Middle frontal gyrus (tissue), 1 donor: ENCODE data around the gene GUCY2F.

Source experiments
- DNase-seq: peaks from one replicate; pipeline ENCODE4 v3.0.0-alpha.2; 2015; ENCODE audit warnings: low spot score; ENCODE audit errors: extremely low spot score

Gene GUCY2F

DNA sequence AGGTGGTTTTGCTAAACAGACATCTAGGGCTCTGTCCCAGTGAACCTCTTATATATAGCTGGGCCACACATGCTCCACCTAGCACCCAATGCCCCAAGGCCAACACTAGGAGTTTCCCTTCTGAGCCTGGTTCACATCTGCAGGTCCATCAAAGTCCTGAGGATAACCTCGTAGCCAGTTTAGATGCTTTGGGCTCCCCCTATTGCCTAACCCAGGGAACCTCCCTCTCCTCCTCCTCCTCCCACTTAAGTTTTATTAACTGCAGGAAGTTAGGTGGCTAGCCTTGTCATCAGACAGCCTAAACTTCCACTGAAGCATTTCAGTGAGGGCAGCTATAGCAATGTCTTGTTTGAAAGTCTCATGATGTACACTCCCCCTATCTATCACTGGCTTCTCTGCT, 88.0 kb downstream of the GUCY2F start:
- DNase-seq: no peak

DNA sequence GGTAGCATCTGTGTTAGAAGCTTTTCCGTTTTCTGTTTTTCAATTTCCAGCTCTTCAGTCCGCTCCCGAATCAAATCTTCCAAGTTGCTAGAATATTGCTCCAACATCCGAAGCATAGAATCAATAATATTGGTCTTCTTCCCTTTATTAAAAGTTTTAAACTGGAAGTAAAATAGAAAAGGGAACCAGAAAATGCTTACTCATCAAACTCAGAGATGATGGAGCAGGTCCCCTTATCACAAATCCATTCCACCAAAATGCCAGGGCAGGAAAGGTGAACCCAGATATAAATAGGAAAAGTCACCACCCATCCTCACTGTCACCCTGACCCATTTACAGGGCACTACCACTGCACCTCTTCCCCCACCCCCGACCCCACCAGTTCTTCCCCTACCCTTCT, 89.0 kb downstream of the GUCY2F start:
- DNase-seq: no peak

DNA sequence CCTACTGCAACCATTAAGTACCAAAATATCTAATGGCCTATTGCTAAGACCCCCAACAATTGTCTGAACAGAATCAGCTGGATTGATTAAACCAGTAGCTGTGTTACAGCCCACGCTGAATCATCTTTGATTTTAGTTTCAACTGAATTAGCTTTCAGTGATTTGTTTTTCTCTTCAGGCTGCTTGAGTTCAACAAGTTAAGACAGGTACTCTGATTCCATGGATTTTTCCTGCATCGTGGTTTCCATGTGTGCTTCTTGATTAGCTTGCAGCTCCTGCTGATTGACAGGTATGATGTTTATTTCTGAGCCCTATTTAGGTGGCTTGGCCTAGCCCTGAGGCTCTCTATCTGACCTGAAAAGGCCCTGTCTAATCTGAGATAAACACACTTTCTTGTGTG, 91.3 kb downstream of the GUCY2F start:
- no peak for DNase-seq

DNA sequence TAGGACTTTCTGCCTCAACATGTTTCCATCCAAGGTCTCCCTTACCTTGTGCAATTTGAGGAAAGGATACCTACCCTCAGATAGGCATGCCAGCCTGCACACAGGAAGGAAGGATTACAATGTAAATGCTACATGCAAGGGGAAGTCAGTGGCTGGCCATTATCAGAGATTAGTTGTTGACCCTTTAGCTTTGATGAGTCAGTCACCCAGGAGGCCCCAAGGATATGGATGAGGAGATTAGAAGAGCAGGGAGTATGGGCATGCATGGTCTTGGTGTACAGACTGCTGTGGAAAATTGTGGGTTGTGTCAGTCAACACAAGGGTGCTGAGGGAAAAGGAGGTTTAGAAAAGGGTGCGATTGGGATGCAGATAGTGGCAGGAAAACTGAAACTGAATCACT, 92.0 kb downstream of the GUCY2F start:
- no peak for DNase-seq

DNA sequence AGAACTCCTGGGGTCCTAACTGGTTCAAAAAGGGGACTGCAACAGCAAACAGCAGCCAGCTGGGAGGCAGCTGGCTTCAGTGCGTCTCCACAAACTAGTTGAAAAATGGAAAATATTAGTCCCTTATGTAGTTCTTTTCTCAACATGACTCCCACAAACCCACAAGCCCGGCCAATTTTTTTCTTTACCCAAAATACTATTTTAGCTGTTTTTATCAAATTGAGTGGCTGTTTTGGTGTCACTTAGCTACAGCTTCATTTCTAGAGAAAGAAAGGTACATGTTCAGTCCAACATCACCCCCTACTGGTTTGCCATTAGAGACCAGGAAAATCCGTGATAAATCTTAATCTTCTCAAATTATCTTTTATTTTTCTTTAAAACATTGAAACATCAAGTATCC, 97.2 kb downstream of the GUCY2F start:
- DNase-seq: no peak

DNA sequence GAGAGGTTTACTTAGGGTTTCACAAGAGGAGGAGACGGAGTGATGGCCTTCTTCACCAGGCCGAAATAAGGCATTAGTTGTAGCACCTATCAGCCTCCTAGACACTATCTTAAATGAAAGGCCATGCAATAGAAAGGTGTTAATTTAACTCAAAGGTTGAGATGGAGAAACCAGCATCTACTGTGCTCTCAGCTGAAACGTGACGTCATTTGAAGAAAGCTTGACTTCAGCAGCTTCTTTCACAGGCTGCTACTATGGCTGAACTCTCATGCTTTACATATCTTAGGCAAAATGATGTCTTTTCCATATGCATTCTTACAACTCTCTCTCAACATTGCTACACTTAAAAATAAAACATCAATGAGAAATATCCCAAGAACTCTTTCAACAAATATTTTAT, 99.6 kb downstream of the GUCY2F start:
- DNase-seq: no peak

DNA sequence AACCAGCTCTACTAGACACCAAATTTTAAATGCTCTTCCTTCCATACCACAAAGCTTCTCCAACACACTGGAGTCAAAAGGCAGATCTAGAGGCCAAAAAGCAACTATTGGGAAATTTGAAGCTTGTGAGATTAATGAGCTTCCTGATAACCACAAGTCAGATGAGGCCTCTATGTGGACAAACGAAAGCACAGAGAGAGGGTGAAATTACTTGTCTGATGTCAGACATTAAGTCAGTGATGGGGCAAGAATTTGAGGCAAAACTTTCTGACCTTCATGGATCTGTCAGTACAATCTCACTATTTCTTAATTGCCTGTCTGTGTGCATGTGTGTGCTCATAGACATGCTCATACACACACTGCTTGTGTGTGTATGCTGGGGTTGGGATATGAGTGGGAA, 103.6 kb downstream of the GUCY2F start:
- no peak for DNase-seq

DNA sequence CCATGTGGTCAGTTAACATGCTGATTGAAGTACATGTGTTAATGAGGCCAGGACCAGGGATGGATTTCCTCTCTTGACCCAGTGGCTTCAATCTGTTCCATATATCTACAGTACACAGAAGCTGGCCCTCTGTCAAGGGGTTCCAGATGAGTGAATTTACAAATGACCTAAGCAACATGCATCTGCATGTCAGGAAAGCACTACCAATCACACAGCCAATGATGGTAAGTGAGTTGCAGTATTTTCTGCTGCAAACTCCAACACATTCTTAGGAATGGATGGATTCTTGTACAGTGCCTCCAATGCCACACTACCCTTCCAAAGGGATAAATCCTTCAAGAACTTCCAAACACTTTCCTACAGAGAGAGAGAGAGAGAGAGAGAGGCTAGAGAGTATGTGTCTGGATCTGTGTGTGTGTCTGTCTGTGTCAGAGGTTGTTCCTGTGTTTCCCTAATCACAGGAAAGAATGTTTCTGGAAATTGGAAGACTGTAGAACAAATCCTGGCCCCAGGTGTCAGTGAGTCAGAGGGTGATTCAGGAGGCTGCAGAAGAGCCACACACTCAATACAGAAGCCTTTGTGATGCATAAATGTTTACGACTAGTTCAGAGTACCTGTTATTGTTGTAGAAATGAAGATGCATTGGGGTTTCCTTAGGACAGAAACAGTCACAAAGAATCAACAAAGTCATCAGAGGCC, 107.5 kb downstream of the GUCY2F start:
- no peak for DNase-seq

DNA sequence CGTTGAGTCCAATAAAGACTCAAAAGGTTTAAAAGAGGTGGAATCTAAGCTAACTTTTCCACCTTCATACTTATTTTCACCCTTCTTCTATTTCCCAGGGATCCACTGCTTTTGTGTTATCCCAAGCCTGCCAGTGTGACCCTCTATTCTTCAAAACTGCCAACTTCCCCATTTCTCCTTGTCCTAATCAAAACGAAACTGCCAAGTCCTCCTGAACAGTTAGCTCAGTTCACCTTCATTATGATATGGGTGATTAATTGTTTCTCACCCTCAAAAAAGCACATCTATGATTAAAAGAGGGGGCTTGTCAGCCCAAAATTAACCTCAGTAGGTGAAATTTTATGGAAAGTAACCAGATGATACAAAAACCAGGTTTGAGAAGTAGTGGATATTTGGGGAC, 108.4 kb downstream of the GUCY2F start:
- no peak for DNase-seq

DNA sequence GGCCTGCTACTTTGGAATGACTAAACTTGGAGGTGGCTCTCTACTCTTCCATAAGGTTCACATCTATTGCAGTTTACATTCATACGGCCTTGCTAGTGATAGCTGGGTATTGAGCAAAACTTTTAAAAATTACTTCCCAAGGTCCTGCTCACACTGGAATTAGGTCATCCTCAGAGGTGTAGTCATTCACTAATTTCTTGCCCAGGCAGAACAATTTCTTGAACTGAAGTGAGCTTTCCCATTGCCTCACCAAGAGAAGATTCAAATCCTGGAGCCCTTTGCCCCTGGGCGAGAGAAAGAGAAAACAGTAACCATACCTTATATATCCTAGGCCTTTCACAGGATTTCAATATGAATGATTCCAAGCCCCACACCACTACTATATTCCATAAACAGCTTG, 109.2 kb downstream of the GUCY2F start:
- DNase-seq: no peak

DNA sequence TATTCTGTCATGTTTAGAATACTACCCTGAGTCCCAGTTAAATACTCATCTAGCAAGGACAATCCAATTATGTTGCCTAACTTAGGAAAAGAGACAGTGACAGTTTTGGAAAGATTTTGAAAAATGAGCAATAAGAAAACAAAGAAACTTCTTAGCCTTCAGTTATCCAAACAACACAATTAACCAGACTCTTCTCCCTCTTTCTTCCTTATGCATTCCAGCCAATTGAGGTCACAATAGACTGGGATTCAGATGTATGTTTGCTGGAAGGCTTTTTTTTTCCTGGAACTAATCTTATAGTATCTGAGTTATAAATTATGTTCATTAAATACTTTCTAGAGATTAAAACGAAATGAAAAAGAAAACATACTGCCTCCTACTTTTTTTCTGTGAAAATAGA, 109.6 kb downstream of the GUCY2F start:
- DNase-seq: no peak

DNA sequence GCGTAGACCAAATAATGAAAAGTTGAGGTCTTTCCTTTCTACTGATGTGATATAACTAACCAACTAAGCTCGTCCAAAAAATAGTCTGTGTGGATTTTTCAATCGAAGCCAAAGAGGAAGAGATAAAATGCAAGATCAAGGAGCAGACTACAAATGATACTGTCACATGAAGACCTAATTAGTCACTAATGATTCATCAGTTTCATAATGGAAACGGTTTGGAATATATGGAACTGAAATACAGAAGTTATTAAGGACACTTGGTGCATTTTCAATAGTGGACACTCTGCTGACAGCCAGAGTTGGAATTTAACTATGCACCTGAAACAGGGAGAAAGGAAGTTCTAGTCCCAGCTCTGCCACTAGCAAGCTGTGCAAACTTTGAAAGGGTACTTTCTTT, 119.8 kb downstream of the GUCY2F start:
- no peak for DNase-seq

DNA sequence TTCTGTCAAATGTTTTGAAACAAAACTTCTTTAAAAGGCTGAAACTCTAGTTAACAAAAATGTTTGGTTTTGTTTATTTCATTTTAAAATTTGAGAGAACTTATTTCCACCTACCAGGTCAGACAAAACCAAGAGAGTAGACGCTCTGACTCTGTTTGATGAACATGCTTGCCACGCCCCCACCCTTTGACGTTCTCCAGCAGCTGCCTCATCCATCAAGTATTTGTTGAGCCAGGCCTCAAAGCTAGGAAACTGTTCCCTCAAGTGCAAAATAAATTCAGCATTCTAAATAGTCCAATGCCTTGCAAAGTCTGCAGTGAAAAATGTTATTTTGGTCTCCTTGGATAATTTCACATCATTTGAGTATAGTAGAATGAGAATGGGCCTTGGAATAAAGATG, 121.6 kb downstream of the GUCY2F start:
- DNase-seq: no peak

DNA sequence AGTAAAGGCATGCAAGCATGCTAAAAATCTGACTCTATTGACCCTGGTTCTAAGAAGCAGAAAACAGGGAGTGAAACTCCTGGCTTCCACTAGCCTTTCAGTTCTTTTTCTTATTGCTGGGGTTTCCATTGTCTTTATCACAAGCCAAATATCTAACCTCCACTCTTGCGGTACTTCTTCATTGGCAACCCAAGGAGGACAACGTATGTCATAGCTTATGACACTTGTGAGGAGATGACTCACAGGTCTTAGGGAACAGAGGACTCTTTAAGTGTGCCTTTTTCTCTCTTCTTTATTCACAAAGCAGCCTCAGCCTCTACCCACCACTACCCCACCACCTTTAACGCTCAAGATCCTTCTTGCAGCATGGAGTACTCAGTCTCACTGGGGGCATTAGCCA, 124.2 kb downstream of the GUCY2F start:
- no peak for DNase-seq

DNA sequence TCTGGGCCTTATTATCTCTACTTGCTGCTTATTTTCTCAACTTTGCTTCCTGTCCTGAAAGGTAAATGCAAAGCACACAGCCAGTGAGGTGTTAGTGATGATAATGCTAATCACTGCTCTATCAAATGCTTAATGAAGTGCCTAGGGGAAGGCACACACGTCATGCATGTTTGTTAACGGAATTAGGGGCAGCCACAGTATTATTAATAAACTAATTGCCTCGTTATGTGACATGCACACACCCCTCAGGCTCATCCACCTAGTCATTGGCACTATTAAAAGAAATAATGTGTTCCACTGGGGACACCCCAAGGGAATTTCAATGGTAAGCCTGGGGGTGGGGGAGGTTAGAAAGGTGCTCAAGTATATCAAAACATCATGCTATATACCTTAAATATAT, 125.2 kb downstream of the GUCY2F start:
- DNase-seq: no peak

DNA sequence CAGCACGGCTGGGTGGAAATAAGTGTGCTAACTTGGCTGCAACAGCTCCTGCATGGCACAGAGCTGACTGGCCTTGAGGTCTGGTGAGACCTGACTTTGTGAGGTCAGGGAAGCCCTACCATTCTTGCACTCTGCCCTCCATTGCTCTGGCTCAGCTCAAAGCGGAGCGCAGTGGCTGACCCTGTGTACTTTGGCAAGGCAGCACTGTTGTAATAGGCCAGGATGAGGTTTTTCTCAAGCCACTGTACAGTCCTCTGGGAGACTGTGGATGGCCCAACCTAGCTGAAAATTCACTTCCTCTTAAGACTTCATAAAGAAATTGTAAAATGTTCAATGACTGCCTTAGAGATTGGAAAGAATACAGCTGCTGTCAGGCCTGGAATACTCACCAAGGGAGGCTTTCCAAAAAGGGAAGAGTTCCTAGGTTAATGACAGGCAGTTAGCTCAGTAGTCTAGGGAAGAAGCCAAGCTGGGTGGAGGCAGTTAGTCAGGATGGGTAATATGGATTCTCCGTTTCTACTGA, 129.8 kb downstream of the GUCY2F start:
- no peak for DNase-seq

DNA sequence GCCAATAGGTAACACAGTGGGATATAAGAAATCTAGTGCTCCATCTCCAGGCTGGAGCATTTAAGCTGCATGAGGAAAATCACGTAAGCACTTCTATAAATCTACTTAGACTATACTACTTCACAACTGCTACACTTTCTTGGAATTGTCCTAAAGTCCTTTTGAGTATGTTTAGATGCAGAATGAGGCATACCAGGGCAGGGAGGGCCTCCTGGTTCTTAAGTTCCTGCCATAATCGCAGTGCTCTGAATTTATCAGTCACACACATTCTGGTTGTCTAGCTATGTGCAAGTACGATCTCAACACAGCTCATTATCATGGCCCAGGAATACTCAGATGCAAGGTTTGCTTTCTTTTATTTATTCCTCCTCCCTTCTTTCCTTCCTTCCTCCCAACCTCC, 130.3 kb downstream of the GUCY2F start:
- no peak for DNase-seq

DNA sequence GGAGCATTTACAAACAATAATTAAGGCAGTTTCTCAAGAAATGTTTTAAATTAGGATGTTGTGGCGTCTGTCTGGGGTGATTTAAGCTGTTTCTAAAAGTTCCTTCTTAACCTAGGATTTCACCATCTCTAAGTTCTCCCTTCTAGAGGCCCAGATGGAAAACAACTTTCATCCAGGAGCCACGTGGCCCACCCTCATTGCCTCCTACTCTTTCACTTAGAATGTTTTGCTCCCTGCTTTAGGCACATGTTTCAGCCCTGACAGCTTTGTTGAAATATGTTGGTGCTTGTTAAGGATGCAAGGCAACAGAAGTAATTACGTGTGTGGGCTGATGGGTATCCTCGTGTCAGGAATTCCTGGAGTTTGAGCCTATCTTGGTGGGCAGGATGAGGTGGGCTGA, 131.3 kb downstream of the GUCY2F start:
- DNase-seq: no peak

DNA sequence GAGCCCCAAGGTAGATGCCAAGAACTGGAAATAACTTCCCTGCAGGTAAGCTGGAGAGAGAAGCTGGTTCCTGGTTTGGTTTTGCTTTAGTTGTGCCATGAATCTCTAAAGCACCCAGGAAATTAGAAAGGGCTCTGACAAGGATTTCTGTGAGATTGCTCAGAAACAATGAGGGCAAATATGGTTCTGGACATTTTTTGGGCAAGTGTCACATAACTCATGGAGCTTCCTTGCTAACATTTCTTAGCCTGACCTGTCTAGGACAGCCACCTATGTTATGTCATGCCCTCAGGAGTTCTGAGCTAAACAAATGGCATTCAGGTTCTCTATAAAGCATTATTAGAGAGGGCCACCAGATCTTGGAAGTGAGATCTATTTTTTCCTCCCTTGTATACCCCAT, 131.8 kb downstream of the GUCY2F start:
- DNase-seq: no peak

DNA sequence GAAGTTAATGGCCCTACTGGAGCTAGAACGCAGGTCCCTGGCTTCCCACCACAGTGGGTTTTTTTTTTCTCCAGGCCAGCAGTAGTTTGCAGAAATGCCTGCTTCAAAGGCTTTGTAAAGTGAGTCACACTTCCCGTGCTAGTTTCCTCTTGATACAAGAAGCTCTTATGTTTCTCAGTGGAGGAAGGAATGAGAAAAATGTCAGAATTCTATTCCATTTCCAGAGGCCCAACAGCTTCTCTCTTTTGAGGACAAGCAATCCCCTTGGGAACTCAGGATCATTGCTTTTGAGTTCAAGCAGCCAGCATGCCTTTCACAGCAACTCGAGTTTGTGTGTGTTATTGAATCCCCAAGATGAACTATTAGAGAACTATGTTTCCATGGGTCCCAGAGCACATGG, 134.3 kb downstream of the GUCY2F start:
- no peak for DNase-seq

DNA sequence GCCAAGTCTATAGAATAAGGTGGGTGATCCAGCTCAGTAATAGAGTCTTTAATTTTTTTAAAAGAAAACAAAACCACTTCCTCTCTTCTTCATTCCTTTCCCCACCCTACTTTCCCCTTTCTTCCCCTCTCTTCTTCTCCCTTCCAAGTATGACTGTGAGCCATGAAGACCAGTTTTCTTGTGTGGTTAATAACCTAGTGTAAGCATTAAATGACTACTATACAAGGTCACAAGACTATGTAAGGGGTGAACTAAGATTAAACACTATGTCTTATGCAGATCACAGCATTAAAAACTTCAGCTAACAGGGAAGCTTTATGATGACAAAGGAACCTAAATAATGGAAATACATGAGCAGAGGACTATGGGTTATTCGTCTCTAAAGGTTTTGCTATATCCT, 135.4 kb downstream of the GUCY2F start:
- DNase-seq: no peak

DNA sequence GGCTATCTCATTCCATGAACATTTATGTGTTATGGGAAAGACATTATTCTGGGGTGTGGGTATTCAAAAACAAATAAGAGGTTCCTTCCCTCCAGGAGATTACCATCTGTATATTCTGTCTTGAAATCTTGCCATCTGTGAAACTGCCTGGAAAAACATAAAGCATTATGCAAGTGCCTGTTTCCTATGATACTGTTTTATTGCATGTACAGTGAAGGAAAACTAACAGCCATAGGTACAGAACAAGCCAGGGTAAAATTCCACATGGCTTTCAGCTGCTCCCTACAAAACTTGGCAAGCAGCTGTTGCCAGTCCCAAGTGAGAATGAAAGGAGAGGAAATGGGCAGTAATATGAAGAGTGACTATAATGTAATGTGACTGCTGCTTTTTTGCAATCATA, 136.0 kb downstream of the GUCY2F start:
- DNase-seq: no peak

DNA sequence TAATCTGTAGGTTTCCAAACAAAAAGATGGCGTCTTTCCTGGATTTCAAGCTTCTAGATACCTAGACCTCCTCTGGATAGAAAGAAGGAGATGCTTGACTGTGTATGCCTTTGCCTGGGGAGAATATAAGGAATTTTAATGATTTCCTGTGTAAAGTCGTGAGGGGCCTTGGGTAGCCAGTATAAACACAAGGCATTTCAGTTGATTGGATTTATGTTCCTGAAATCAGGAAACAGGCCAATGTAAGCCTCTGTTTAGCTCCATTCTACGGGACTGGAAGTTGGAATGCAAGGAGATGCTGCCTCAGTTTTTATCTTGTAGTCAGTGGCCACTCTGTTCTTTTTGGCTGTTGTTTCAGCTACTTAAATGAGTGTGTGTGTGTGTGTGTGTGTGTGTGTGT, 137.2 kb downstream of the GUCY2F start:
- DNase-seq: no peak

DNA sequence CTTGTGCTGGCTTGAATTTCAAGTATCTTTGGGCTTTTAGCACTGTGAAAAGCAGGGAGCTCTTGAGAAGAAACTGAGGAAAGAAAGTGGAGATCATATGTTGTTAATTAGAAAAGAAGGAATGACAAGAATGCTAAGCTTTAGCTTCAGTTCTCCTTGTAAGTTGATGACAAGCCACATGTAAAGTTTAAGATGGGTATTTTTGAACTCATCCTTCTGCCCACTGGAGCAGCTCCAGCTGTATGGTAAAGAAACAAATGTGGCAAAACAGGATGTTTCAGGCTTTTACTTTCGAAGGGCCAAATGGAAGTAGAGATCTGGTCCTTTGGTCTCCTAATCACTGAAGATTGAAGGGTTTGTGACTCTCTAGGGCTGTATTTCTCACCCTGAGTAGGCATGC, 137.8 kb downstream of the GUCY2F start:
- DNase-seq: no peak
